ENCODE measurements around the gene RITA1.
"Not testable (repeated sequence)": the region's sequence is repeated elsewhere in the genome, so short reads cannot be mapped to it uniquely, and the experiment has no call there.

Gene RITA1, protein sequence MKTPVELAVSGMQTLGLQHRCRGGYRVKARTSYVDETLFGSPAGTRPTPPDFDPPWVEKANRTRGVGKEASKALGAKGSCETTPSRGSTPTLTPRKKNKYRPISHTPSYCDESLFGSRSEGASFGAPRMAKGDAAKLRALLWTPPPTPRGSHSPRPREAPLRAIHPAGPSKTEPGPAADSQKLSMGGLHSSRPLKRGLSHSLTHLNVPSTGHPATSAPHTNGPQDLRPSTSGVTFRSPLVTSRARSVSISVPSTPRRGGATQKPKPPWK

DNA sequence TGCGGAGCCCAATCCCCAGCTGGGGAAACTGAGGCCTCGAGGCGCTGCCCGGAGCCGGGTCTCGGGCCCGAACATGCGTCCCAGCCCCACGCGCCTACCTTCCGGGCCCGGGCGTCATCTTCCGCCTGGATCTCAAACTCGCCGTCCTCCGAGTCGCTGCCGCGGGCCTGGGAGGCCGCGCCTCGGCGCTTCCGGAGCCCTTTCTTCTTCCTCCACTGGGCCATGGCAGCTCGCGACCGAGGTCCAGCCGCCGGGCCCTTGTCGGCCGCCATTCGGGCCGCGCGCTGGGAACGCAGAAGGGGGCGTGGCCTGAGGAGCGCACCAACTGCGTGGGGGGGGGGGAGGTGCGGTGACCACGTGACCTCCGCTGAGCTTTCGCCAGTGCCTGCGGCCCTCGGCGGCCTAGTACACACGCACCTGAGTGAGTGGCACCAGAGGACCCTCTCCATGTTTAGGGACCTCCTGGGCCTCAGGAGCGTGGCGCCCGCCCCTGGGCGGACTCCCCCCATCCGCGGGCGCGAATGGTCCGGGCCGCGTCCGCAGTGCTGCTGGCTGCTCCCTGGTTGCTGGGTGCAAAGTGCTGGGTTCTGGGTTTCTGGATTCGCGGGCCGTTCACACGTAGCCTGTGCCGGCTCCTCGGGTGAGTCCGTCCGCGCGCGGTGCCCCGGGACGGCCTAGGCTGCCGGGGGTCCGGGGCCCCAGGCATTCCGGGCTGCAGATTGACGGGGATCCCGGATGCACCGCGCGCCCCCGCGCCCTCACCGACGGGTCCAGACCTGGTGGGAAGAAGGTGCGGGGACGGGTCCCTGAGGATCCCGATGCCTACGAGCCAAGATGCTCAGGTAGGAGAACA is at the start of gene RITA1, which contains the start of gene DDX54:
Gene RITA1, plus strand, starts transcription at position 542 of the 853 bp plus-strand sequence. CDS start 1,026 bp downstream, outside the sequence.
Gene DDX54, minus strand, starts transcription at position 299 of the 853 bp plus-strand sequence. Its CDS starts 27 bp downstream, at position 272.
- peak; percentile 88 to 94 (median 93) for DNase-seq

DNA sequence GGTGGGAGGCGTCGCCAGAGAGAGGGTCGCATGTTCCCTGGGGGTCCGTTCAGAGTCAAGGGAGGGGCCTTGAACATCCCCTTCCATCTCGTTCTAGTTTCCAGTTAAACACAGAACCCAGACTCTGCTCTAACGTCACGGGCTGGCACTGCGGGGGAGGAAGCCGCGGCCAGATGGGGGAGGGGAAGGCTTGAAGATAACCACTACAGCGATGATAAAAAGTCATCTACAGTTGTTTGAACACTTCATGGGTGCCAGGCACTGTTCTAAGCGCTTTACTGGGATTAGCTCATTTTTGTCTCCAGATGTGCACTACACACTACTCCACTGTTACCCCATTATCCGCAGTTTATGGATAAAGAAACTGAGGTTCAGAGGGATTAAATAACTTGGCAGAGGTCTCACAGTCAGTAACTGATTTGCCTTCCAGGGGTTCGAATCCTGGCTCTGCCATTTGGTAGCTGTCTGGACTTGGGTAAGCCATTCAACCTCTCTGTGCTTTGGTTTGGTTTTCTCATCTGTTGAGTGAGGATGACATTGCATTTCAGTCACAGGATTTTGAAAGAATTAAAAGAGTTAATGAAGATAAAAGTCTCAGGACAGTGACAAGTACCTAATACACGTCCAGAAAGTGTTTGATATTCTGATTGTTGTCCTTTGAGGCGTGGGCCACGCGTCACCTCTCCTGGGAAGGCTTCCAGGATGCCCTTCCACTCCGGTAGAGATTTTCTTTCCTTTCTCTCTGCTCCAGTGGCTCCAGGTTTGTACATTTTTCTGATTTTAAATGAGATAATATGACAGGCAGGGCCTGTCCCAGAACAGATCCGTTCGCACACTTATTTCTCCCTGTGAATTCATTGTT is 49.2 kb upstream of the RITA1 start:
- DNase-seq = peak in 2 of 3 experiments; percentile 54 to 72

DNA sequence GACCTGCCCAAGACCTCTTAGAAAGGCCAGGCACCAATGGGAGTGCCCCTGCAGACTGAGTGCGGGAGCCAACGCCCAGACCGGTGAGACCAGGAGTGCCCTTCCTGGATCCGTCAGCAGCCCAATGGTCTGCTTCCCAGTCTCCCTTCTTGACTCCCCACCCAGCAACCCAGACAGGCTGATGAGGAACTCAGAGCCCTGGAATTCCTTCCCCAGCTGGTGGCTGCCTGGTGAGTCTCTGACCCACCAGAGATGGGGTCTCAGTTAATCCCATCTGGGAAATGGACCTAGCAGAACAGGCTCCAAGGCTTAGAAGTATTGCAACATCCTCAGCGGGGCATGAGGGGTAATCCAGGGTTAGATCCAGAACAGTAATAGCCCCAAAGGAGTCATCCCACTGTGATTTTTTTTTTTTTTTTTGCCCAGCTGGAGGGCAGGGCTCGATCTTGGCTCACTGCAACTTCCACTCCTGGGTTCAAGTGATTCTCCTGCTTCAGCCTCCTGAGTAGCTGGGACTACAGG is 48.5 kb upstream of the RITA1 start:
- DNase-seq = no peak

DNA sequence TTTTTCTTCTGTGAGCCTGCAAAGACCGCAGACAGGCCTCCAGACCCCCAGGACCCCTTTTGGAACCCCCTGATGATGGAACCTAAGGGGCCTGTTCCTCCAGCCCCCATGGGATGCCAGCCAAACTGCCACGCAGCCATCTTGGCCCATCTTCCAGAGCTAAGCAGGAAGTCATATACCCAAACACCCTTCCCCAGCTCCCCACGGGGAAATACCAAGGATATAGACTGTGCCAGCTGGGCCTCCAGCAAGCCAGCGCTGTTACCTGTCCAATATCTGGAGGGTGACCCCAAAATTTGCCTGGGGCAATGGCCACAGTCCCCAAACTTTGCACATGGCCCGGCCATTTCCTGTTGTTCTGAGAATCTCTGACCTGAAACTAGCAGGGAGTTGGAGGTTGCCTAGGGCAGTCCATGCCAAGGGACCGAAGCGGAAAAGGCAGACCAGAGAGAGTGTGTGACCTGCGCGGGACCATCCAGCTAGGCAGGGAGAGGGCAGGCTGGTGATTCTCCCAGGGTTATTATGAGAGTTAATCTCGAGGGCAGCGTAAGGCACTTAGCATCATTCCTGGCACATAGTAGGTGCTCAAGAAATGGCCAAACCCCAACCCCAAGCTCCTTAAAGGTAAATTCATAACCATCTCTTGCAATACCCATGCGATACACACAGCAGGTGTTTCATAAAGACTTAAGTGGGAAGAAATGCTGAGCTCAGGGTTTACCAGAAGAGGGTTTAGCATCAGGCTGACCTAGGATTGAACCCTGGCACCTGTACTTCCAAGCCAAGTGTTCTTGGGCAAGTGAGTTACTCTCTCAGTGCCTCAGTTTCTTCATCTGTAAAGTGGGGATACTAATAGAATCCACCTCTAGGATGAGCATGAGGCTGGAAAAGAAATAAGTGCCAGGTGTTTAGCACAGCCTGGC is 47.4 kb upstream of the RITA1 start:
- DNase-seq = no peak

DNA sequence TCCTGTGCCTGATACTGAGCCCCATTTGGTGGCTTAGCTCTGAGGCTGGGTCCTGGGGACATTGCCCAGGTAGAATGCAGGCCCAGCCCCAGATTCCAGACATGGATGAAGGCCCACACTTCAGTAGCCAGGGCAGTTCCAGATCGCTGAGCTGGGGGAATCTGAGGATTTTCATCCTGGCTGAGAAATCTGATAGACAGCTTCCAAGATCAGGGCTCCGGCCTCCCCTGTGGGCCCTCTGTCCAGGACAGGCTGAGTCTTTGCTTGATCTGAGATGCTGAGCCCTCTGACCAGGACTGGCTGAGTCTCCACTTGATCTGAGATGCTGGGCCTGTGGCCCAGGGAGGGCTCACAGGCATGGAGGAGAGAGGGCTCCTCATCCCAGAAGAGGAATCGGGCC is 46.7 kb upstream of the RITA1 start:
- DNase-seq = no peak

DNA sequence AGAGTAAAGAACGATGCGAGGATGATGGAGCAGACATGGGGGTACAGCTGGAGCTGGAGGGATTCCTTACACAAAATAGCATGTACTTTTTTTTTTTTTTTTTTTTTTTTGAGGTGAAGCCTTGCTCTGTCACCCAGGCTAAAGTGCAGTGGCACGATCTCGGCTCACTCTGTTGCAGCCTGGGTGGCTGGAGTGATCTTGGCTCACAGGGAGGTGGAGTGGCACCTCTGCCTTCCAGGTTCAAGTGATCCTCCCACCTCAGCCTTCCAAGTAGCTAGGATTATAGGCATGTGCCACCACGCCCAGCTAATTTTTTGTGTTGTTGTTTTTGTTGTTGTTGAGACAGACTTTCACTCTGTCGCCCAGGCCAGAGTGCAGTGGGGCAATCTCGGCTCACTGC is 44.8 kb upstream of the RITA1 start:
- DNase-seq = no peak

DNA sequence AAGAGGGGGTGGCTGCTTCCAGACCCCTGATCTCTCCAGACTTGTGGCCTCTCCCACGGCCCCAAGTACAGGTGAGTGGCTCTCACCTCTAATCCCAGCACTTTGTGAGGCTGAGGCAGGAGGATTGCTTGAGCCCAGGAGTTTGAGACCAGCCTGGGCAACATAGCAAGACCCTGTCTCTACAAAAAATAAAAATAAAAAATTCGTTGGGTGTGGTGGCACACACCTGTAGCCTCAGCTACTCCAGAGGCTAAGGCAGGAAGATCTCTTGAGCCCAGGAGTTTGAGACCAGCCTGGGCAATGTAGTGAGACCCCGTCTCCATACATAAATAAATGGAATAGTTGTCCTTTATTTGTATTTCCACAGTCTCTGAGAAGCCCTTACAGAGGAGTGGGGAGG is 43.8 kb upstream of the RITA1 start:
- not testable (repeated sequence) for DNase-seq

DNA sequence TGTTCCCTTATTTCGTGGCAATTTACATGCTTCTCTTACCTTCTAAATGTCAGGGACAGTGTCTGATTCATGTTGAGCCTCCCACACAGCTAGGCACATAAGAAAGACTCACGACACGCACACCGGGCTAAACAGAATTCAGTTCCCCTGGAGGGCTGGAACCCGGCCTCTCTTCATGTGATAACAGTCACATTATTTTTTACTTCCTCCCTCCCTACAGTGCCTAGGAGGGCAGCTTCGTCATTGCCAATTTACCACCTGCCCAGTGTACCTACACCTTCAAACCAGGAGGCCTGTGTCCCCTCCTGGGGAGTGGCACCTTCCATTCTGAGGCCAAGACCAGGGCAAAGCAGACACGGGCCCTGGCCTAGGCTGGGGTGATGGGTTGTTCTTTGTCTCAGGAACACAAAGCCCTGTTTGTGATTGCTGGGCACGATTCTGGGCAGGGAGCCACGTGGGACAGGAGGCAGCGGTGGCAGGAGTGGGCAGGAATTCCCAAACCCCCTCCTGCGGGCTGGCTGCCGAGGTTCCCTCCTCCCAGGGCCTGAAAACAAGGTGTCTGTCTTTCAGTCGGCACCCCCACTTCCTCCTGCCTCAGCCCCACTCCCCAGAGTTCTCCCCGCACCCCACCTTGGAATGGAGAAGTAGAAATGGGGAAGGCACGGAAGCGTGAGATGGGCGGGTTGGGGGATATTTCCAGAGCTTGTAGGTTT is 43.2 kb upstream of the RITA1 start:
- DNase-seq = no peak

- no peak for DNase-seq
Measured at GRCh38 chr12:113142886-113143332, 42.6 kb upstream of the RITA1 start.

GRCh38 chr12:113143959-113144358 is 41.6 kb upstream of the RITA1 start:
- DNase-seq = no peak

- no peak for DNase-seq
Measured at GRCh38 chr12:113144806-113145205, 40.7 kb upstream of the RITA1 start.

DNA sequence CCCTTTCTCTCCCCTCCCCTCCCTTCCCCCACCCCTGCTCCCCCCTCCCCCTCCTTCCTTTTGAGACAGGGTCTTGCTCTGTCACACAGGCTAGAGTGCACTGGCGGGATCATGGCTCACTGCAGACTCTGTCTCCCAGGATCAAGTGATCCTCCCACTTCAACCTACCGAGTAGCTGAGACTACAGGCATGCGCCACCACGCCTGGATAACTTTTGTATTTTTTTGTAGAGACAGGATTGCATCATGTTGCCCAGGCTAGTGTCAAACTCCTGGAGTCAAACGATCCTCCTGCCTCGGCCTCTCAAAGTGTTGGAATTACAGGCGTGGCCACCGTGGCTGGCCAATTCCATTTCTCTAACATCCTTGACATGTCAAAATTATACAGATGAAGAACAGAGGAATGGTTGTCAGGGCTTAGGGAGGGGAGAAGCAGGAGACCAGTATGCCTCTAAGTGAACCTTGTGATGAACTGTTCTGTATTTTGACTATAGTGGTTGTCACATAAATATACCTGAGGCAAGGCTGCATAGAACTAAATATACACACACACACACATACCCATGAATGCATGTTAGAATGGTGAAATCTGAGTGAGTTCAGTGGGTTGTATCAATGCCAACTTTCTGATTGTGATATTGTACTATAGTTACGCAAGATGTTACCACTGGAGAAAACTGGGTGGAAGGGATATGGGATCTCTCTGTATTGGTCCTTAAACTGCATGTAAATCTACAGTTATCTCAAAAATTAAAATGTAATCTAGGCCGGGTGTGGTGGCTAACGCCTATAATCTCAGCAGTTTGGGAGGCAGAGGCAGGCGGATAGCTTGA is 39.6 kb upstream of the RITA1 start:
- DNase-seq = no peak

GRCh38 chr12:113146999-113147398 is 38.5 kb upstream of the RITA1 start:
- DNase-seq = no peak

GRCh38 chr12:113149361-113150150 is 36.0 kb upstream of the RITA1 start, which contains the start of gene CFAP73:
Gene CFAP73, plus strand, starts transcription at chr12:113149724. Its CDS starts 134 bp downstream, at chr12:113149858.
- peak; percentile 60 to 92 (median 92) for DNase-seq

GRCh38 chr12:113151655-113152054 is 33.9 kb upstream of the RITA1 start:
- DNase-seq = no peak

- DNase-seq = no peak
Measured at GRCh38 chr12:113152196-113152834, 33.2 kb upstream of the RITA1 start.

GRCh38 chr12:113152835-113153814 is 32.4 kb upstream of the RITA1 start:
- peak; percentile 80 to 92 (median 88) for DNase-seq
